ENCODE results near the gene ALB.

- TF ChIP-seq EZH2 (IDR thresholded peaks at IDR 0.05; ENCODE audit: insufficient read depth, poor library complexity, severe bottlenecking) (no peak), EZH2phosphoT487 (IDR thresholded peaks at IDR 0.05; ENCODE audit: insufficient read depth, low read depth) (no peak)
These were observed 50.8 kb downstream of the ALB start for GRCh38 chr4:73454920-73455319.
